Pancreas (tissue), 10 donors: ENCODE measurements around the gene ZFP92. TPM values are rescaled to one million over a fixed set of nuclear protein-coding genes. Genes with fewer than 3 reads are reported as not detected.

Experiments
- ATAC-seq, 4 donors: fragments of 200-7000 bp; cut with Tn5 transposase; one replicate each; pipeline versions ENCODE4 v1.8.0 to v1.9.1; 2020; ENCODE audit warnings: mild to moderate bottlenecking in 4 of 4, moderate library complexity in 4 of 4
- DNase-seq, 6 donors: peaks; one replicate each; pipeline ENCODE4 v3.0.0-alpha.2; 2020
- FAIRE-seq: peaks from 2 replicates; lab custom pipeline; 2012; peaks lifted over from hg19 to GRCh38; lab: Jason Lieb, UNC
- H3K27ac ChIP-seq, 4 donors: fragments of 200-600 bp; sonication (generic); 1 replicate in 3 of 4; 2 replicates in 1 of 4; pipeline versions ENCODE4 v1.5.0 to v1.8.0; 2020
- H3K27me3 ChIP-seq, 4 donors: fragments of 200-600 bp; one replicate each; pipeline ENCODE4 v1.8.0; 2021
- H3K36me3 ChIP-seq, 3 donors: fragments of 200-600 bp; sonication (generic) in 1 of 3; one replicate each; pipeline versions ENCODE4 v1.5.0 to v1.8.0; 2020 to 2021
- H3K4me1 ChIP-seq, 3 donors: fragments of 200-600 bp; one replicate each; pipeline ENCODE4 v1.8.0; 2021
- H3K4me3 ChIP-seq, 4 donors: fragments of 200-600 bp; sonication (generic) in 2 of 4; one replicate each; pipeline versions ENCODE4 v1.5.0 to v1.8.0; 2020 to 2021
- H3K9me3 ChIP-seq, 4 donors: fragments of 200-600 bp; one replicate each; pipeline ENCODE4 v1.8.0; 2021
- CTCF ChIP-seq, 4 donors: fragments of 200-600 bp; sonication (generic) in 3 of 4; IDR thresholded peaks; one replicate each; pipeline versions ENCODE4 v1.5.0 to v1.8.0; 2021; ENCODE audit warnings: antibody characterized with exemption in 4 of 4
- WGBS, 2 donors: extraction: QIAGEN DNeasy Blood & Tissue Kit; methylation state at CpG; one replicate each; pipeline ENCODE4 v1.1.7; 2013; 5-methylcytosine and 5-hydroxymethylcytosine counted together
- intact Hi-C, 3 donors: fragments of 100-400 bp; cut with DNase I; formaldehyde crosslinking; loops; one replicate each; pipeline versions ENCODE4 v1.11.1 to v1.14.2; 2022
- polyA plus RNA-seq, 2 donors: library from polyadenylated mRNA; stranded (reverse); fragments of 200-250 nt; gene quantifications; one replicate each; pipeline ENCODE4 v1.2.3, GENCODE V29; 2013
- total RNA-seq, 6 donors: library from RNA; stranded (reverse); fragmentation: NEBNext Ultra II Directional in 4 of 6; extraction: Animal tissue kit (Norgen Biotek cat#: 25700) in 4 of 6; gene quantifications; one replicate each; pipeline versions ENCODE4 v1.2.1 to v1.2.4, GENCODE V29; 2021 to 2023
- donor health status: healthy with polysubstance abuse.
- donor health status: DM: no; HTN: no; CAD: no; lungs with moderate emphysema.
- donor health status: DM: no; HTN: no; CAD: no.
- donor health status: control.
- donor health status: control.
- donor health status: Bipolar disorder and iron deficiency.
- donor health status: DM: yes; HTN: yes; CAD: no.
- donor health status: DM: no; HTN: no; CAD: no.
- donor health status: DM: no; HTN: no; CAD: no.
- donor health status: DM: yes; HTN: yes; CAD: no.

Gene ZFP92
- total and polyA plus RNA-seq, 8 donors = 0.28 to 1.00 (median 0.41) TPM

GRCh38 chrX:153405426-153405825, 5.8 kb upstream of the ZFP92 start:
- WGBS, 2 donors = 42 to 44% methylated on average over 5 of the region's 5 CpGs
- H3K9me3 ChIP-seq = no peaks in the 10 kb centered on the region
- no peak for TF ChIP-seq CTCF (IDR thresholded peaks at IDR 0.05)
- intact Hi-C loops = no loop called here
- no peaks in the 10 kb centered on the region for H3K4me1 ChIP-seq
- H3K4me3 ChIP-seq = no peak overlapping the region
- DNase-seq = no peak
- FAIRE-seq = no peak
- ATAC-seq = no peak
- no peak overlapping the region for H3K27ac ChIP-seq
- H3K36me3 ChIP-seq = no peaks in the 10 kb centered on the region
- H3K27me3 ChIP-seq = peaks cover 0 to 4% (median 0%) of the 10 kb centered on the region in 4 donors

- no peak overlapping the region for H3K4me3 ChIP-seq
- TF ChIP-seq CTCF (IDR thresholded peaks at IDR 0.05) = no peak
- FAIRE-seq (no peak), DNase-seq (no peak), ATAC-seq (no peak)
- no peaks in the 10 kb centered on the region for H3K4me1 ChIP-seq
- H3K27ac ChIP-seq = no peak overlapping the region
- no peaks in the 10 kb centered on the region for H3K36me3 ChIP-seq
- no peaks in the 10 kb centered on the region for H3K9me3 ChIP-seq
- WGBS, 2 donors = 77 to 83% methylated on average over 9 of the region's 9 CpGs
- intact Hi-C loops = no loop called here
- peaks cover 0 to 4% (median 0%) of the 10 kb centered on the region in 4 donors for H3K27me3 ChIP-seq
Measured at GRCh38 chrX:153406011-153406410, 5.3 kb upstream of the ZFP92 start.

- DNase-seq (no peak), FAIRE-seq (no peak), ATAC-seq (no peak)
- H3K4me1 ChIP-seq = no peaks in the 10 kb centered on the region
- H3K27ac ChIP-seq = no peak overlapping the region
- WGBS, 2 donors = 64 to 77% methylated on average over 7 of the region's 7 CpGs
- H3K4me3 ChIP-seq = no peak overlapping the region
- intact Hi-C loops = no loop called here
- no peaks in the 10 kb centered on the region for H3K36me3 ChIP-seq
- TF ChIP-seq CTCF (IDR thresholded peaks at IDR 0.05) = no peak
- no peaks in the 10 kb centered on the region for H3K9me3 ChIP-seq
- H3K27me3 ChIP-seq = peaks cover 0 to 4% (median 0%) of the 10 kb centered on the region in 4 donors
Measured at GRCh38 chrX:153406903-153407302, 4.4 kb upstream of the ZFP92 start.

GRCh38 chrX:153407736-153408135, 3.5 kb upstream of the ZFP92 start:
- intact Hi-C loops = no loop called here
- WGBS, 2 donors = 68 to 75% methylated on average over 3 of the region's 3 CpGs
- ATAC-seq (no peak), FAIRE-seq (no peak), DNase-seq (no peak)
- Histone ChIP-seq H3K9me3 (no peaks in the 10 kb centered on the region), H3K4me1 (no peaks in the 10 kb centered on the region), H3K27ac (no peak overlapping the region), H3K4me3 (no peak overlapping the region), H3K36me3 (no peaks in the 10 kb centered on the region), H3K27me3 (peaks cover 0 to 4% (median 0%) of the 10 kb centered on the region in 4 donors)
- no peak for TF ChIP-seq CTCF (IDR thresholded peaks at IDR 0.05)

GRCh38 chrX:153408221-153408721, 3.0 kb upstream of the ZFP92 start:
- FAIRE-seq (no peak), DNase-seq (no peak), ATAC-seq (no peak)
- TF ChIP-seq CTCF (IDR thresholded peaks at IDR 0.05) = no peak
- no peaks in the 10 kb centered on the region for H3K9me3 ChIP-seq
- peaks cover 0 to 4% (median 0%) of the 10 kb centered on the region in 4 donors for H3K27me3 ChIP-seq
- intact Hi-C loops = no loop called here
- no peaks in the 10 kb centered on the region for H3K36me3 ChIP-seq
- 66 to 82% methylated on average over 10 of the region's 10 CpGs for WGBS, 2 donors
- H3K27ac ChIP-seq = no peak overlapping the region
- H3K4me3 ChIP-seq = no peak overlapping the region
- H3K4me1 ChIP-seq = no peaks in the 10 kb centered on the region
